GM21515 (cell line): ENCODE measurements around the gene PSG2.
"Not testable (repeated sequence)": the region's sequence is repeated elsewhere in the genome, so short reads cannot be mapped to it uniquely, and the experiment has no call there.

Experiments
- ATAC-seq: cut with Tn5 transposase; IDR thresholded peaks from one replicate; pipeline ENCODE4 v1.9.1; 2021; ENCODE audit not compliant: unreplicated experiment

The PSG2 gene

GRCh38 chr19:43082601-43083000 lies at the start of gene PSG2:
TSS of gene PSG2 (minus strand) at chr19:43082701. CDS start at chr19:43082569, 132 bp downstream.
- not testable (repeated sequence) for ATAC-seq

GRCh38 chr19:43131281-43131842 lies 48.9 kb upstream of the PSG2 start:
- not testable (repeated sequence) for ATAC-seq

- ATAC-seq: not testable (repeated sequence)
Observed at GRCh38 chr19:43129197-43129596, 46.7 kb upstream of the PSG2 start.

GRCh38 chr19:43127336-43127735 lies 44.8 kb upstream of the PSG2 start:
- ATAC-seq: not testable (repeated sequence)

GRCh38 chr19:43126720-43127119 lies 44.2 kb upstream of the PSG2 start:
- ATAC-seq: no peak

GRCh38 chr19:43124360-43124759 lies 41.9 kb upstream of the PSG2 start:
- ATAC-seq: no peak

GRCh38 chr19:43120433-43121026 lies 38.0 kb upstream of the PSG2 start:
- ATAC-seq: not testable (repeated sequence)

- ATAC-seq: not testable (repeated sequence)
Observed at GRCh38 chr19:43119526-43119925, 37.0 kb upstream of the PSG2 start.

GRCh38 chr19:43116421-43116820 lies 33.9 kb upstream of the PSG2 start:
- not testable (repeated sequence) for ATAC-seq

GRCh38 chr19:43115548-43115947 lies 33.0 kb upstream of the PSG2 start:
- not testable (repeated sequence) for ATAC-seq

GRCh38 chr19:43115064-43115463 lies 32.6 kb upstream of the PSG2 start:
- ATAC-seq: not testable (repeated sequence)

GRCh38 chr19:43114626-43115025 lies 32.1 kb upstream of the PSG2 start:
- ATAC-seq: not testable (repeated sequence)

- ATAC-seq: not testable (repeated sequence)
Observed at GRCh38 chr19:43107401-43107800, 24.9 kb upstream of the PSG2 start.

- ATAC-seq: no peak
Observed at GRCh38 chr19:43105496-43105895, 23.0 kb upstream of the PSG2 start.

GRCh38 chr19:43104215-43104850 lies 21.8 kb upstream of the PSG2 start:
- ATAC-seq: not testable (repeated sequence)

- ATAC-seq: no peak
Observed at GRCh38 chr19:43101950-43102349, 19.4 kb upstream of the PSG2 start.

- not testable (repeated sequence) for ATAC-seq
Observed at GRCh38 chr19:43098416-43098815, 15.9 kb upstream of the PSG2 start.

- not testable (repeated sequence) for ATAC-seq
Observed at GRCh38 chr19:43087702-43088340, 5.3 kb upstream of the PSG2 start.

GRCh38 chr19:43085796-43086530 lies 3.5 kb upstream of the PSG2 start:
- not testable (repeated sequence) for ATAC-seq

- not testable (repeated sequence) for ATAC-seq
Observed at GRCh38 chr19:43084196-43084832, 1.8 kb upstream of the PSG2 start.

GRCh38 chr19:43083721-43084120 lies 1.2 kb upstream of the PSG2 start:
- not testable (repeated sequence) for ATAC-seq
